H7 (cell line): Measurements from ENCODE around the gene DMXL2. TPM values are rescaled to one million over a fixed set of nuclear protein-coding genes. Genes with fewer than 3 reads are reported as not detected.

Experiments used
- DNase-seq: peaks from one replicate; pipeline ENCODE4 v3.0.0; 2012
- H3K27me3 ChIP-seq: 2 replicates; pipeline ENCODE4 v1.6.0; 2011; ENCODE audit warnings: mild to moderate bottlenecking, low read length; ENCODE audit not compliant: control insufficient read depth, insufficient read depth
- H3K36me3 ChIP-seq: replicated peaks from 2 replicates; pipeline ENCODE4 v1.5.1; 2011; ENCODE audit warnings: low read length; ENCODE audit not compliant: control insufficient read depth, insufficient read depth
- H3K4me3 ChIP-seq: 2 replicates; pipeline ENCODE4 v1.5.1; 2011; ENCODE audit warnings: low read depth, mild to moderate bottlenecking, control low read depth, low read length, moderate library complexity; ENCODE audit not compliant: insufficient read depth
- total RNA-seq: library from RNA; depleted of rRNA; stranded (reverse); fragments of >200 nt; shearing (Covaris generic); gene quantifications from 2 replicates; pipeline ENCODE4 v1.2.3, GENCODE V29; 2014

DMXL2 gene
- total RNA-seq, 1 experiment from 2014 or later, result 17.1 TPM

GRCh38 chr15:51503003-51503402, 119.6 kb downstream of the DMXL2 start:
- no peak overlapping the region for H3K4me3 ChIP-seq
- no peaks in the 10 kb centered on the region for H3K36me3 ChIP-seq
- no peaks in the 10 kb centered on the region for H3K27me3 ChIP-seq
- DNase-seq, result no peak

- no peak overlapping the region for H3K4me3 ChIP-seq
- H3K27me3 ChIP-seq, result no peaks in the 10 kb centered on the region
- no peaks in the 10 kb centered on the region for H3K36me3 ChIP-seq
- peak; percentile 54 for DNase-seq
Measured at GRCh38 chr15:51499379-51499976, 123.1 kb downstream of the DMXL2 start.

GRCh38 chr15:51497806-51498205, 124.8 kb downstream of the DMXL2 start:
- Histone ChIP-seq H3K36me3 (no peaks in the 10 kb centered on the region), H3K4me3 (no peak overlapping the region), H3K27me3 (no peaks in the 10 kb centered on the region)
- no peak for DNase-seq

- Histone ChIP-seq H3K27me3 (no peaks in the 10 kb centered on the region), H3K36me3 (no peaks in the 10 kb centered on the region), H3K4me3 (no peak overlapping the region)
- DNase-seq, result no peak
Measured at GRCh38 chr15:51496246-51496645, 126.3 kb downstream of the DMXL2 start.

GRCh38 chr15:51494411-51495314, 127.9 kb downstream of the DMXL2 start:
- Histone ChIP-seq H3K27me3 (no peaks in the 10 kb centered on the region), H3K4me3 (no peak overlapping the region), H3K36me3 (no peaks in the 10 kb centered on the region)
- no peak for DNase-seq

GRCh38 chr15:51493892-51494291, 128.7 kb downstream of the DMXL2 start:
- no peak for DNase-seq
- Histone ChIP-seq H3K36me3 (no peaks in the 10 kb centered on the region), H3K4me3 (no peak overlapping the region), H3K27me3 (no peaks in the 10 kb centered on the region)

- H3K4me3 ChIP-seq, result no peak overlapping the region
- no peaks in the 10 kb centered on the region; the same call in 1 of the 2 replicates for H3K36me3 ChIP-seq
- H3K27me3 ChIP-seq, result no peaks in the 10 kb centered on the region
- DNase-seq, result no peak
Measured at GRCh38 chr15:51492528-51492927, 130.0 kb downstream of the DMXL2 start.

GRCh38 chr15:51491941-51492340, 130.6 kb downstream of the DMXL2 start:
- no peak for DNase-seq
- no peaks in the 10 kb centered on the region; the same call in 1 of the 2 replicates for H3K36me3 ChIP-seq
- no peak overlapping the region for H3K4me3 ChIP-seq
- no peaks in the 10 kb centered on the region for H3K27me3 ChIP-seq

- DNase-seq, result no peak
- no peaks in the 10 kb centered on the region; the same call in 1 of the 2 replicates for H3K36me3 ChIP-seq
- no peaks in the 10 kb centered on the region for H3K27me3 ChIP-seq
- no peak overlapping the region for H3K4me3 ChIP-seq
Measured at GRCh38 chr15:51484781-51485180, 137.8 kb downstream of the DMXL2 start.

GRCh38 chr15:51483985-51484384, 138.6 kb downstream of the DMXL2 start:
- Histone ChIP-seq H3K4me3 (no peak overlapping the region), H3K27me3 (no peaks in the 10 kb centered on the region), H3K36me3 (no peaks in the 10 kb centered on the region; the same call in 1 of the 2 replicates)
- no peak for DNase-seq

GRCh38 chr15:51483520-51483919, 139.1 kb downstream of the DMXL2 start:
- H3K27me3 ChIP-seq, result no peaks in the 10 kb centered on the region

GRCh38 chr15:51475736-51476135, 146.8 kb downstream of the DMXL2 start:
- Histone ChIP-seq H3K27me3 (no peaks in the 10 kb centered on the region), H3K36me3 (no peaks in the 10 kb centered on the region), H3K4me3 (no peak overlapping the region)
- DNase-seq, result no peak

More at GRCh38 chr15:51483520-51483919, 139.1 kb downstream of the DMXL2 start:
- no peak overlapping the region for H3K4me3 ChIP-seq
- DNase-seq, result no peak
- H3K36me3 ChIP-seq, result no peaks in the 10 kb centered on the region; the same call in 1 of the 2 replicates

GRCh38 chr15:51470512-51470911, 152.1 kb downstream of the DMXL2 start:
- no peaks in the 10 kb centered on the region for H3K36me3 ChIP-seq

GRCh38 chr15:51460796-51461195, 161.8 kb downstream of the DMXL2 start:
- H3K27me3 ChIP-seq, result no peaks in the 10 kb centered on the region
- H3K4me3 ChIP-seq, result no peak overlapping the region
- no peak for DNase-seq
- H3K36me3 ChIP-seq, result no peaks in the 10 kb centered on the region

More at GRCh38 chr15:51470512-51470911, 152.1 kb downstream of the DMXL2 start:
- Histone ChIP-seq H3K27me3 (no peaks in the 10 kb centered on the region), H3K4me3 (no peak overlapping the region)
- DNase-seq, result no peak

- Histone ChIP-seq H3K27me3 (no peaks in the 10 kb centered on the region), H3K36me3 (no peaks in the 10 kb centered on the region), H3K4me3 (no peak overlapping the region)
- DNase-seq, result no peak
Measured at GRCh38 chr15:51450001-51450400, 172.6 kb downstream of the DMXL2 start.
